NCI-H1436 treated with DMSO at 0.1 percent for 48 hours (cell line): Measurements from ENCODE around the gene MKLN1.

Source experiments
- DNase-seq: peaks from one replicate; lab custom pipeline; 2025; lab: John Stamatoyannopoulos, UW

MKLN1 gene

DNA sequence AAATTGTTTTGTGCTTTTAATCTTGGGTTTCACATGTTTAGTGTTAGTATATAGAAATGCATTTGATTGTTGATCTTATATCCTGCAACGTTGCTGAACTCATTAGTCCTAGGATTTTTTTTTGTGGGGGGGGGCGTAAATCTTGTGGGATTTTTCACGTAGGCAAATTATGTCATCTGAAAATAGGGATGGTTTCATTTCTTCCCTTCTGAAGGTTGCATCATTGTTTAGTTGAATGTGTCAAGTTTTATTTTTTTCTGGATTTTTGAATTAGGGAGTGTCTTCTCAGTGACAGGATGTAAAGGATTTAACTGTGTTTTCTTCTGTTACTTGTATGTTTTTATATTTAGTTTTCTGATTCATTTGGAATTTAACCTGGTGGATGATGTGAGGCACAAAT lies 26.7 kb downstream of the MKLN1 start:
- no peak for DNase-seq

DNA sequence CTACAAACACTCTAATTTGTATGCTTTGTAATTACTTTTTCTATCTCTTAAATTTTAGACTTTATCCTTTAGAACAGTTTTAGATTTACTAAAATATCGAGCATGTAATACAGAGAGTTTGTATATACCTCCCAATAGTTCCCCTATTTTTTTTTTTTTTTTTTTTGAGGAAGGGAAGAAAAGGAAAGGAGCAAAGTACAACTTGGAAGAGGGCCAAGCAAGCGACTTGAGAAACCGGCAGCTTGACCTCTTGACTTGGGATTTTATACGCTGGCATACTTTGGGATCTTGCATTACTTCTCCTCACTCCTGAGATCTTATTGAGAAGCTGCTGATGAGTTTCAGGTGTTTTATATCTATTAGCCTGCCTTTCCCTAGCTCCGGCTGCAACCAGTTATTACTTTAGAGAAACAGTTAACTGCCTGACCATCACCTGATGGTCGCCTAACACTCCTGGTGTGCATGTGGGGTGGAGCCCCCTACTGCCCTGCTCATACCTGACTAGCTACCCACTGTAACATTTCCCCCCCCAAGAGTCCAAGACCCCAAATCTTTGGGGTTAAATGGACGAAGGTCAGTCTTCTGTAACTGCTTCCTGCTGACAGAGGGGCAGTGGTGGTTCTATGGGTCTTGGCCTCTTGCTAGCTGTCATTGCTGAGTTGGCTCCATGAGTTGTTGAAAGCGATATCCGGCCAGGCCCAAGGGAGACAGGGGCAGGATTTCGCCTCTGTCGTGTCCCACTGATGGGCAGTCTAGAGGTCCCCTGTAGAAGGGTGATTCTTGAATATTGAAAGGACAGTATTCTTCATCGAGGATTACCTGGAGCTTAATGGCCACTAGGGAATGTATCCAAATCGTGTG lies 28.5 kb downstream of the MKLN1 start:
- no peak for DNase-seq

- no peak for DNase-seq
Measured at GRCh38 chr7:131357282-131357880, 29.7 kb downstream of the MKLN1 start.

GRCh38 chr7:131358636-131359035 lies 31.0 kb downstream of the MKLN1 start:
- DNase-seq, result no peak

- DNase-seq, result no peak
Measured at GRCh38 chr7:131359136-131359776, 31.6 kb downstream of the MKLN1 start.

DNA sequence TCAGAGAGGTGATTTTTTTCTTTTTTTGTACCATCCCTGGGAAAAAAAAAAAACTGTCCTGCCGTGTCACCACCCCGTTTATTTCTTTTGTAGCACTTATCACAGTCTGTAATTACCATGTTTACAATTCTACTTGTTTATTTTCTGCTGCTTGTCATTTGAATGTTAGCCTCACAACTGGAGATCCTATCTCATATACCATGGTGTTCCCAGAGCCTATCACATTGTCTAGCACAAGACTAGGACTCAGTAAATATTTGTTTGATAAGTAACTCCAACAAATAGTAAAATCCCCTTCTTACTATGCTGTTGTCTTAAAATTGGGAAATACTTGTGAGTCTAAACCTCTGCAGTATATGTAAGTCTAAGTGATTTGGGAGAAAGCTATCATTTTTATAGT lies 36.0 kb downstream of the MKLN1 start:
- DNase-seq, result no peak

GRCh38 chr7:131364767-131365344 lies 37.2 kb downstream of the MKLN1 start:
- DNase-seq, result no peak

DNA sequence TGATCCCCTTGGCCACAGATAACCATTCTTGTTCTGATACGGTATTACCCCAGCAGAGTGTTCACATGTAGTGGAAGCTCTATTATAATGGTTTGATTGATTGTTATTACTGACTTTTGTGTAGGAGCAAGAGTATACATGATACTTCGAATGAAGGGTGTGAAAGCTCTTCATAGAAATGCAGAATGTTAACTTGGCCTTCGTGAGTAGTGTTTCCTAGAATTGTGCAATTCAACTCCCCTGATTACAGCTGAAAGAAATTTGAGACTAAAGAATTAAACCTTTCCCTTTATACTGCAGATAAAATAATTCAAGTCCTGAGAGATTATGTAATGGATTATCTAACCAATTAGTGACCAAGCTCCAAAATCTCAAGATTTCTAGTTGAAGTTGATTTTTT lies 38.2 kb downstream of the MKLN1 start:
- no peak for DNase-seq

DNA sequence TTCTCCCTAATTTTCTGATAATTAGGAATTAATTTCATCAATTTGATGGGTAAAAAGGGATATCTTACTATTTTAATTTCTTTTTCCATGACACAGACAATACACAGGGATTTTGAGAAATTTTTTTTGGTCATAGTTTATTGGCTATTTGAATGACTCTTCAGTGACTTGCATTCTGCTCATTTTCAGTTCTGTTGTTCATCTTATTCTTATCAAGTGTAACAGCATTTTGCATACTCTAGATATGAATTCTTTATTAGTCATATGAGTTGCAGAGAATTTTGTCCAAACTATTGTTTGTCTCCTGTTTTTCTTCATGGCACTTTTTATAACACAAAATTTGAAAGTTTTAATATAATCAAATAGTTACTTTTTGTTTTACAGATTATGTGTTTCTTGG lies 41.7 kb downstream of the MKLN1 start:
- DNase-seq, result no peak

GRCh38 chr7:131370523-131370968 lies 42.9 kb downstream of the MKLN1 start:
- DNase-seq, result no peak

- no peak for DNase-seq
Measured at GRCh38 chr7:131371411-131371810, 43.7 kb downstream of the MKLN1 start.

DNA sequence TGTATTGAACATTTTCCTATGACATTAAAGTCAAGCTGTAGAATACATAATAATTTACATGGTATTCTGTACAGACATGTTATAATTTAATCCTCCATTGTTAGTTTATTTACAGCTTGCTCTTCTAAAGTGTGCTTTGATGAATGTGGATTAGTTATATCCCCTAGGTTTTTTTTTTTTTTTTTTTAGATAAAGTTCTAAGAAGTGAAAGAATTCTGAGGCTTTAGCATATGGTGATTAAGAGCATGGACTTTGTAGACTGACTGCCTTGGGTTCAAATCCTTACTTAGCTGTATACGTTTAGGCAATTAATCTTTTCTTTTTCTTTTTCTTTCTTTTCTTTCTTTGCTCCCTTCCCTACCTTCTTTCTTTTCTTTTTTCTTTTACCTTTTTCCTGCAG lies 44.9 kb downstream of the MKLN1 start:
- DNase-seq, result no peak

GRCh38 chr7:131374821-131375220 lies 47.1 kb downstream of the MKLN1 start:
- DNase-seq, result no peak

- DNase-seq, result no peak
Measured at GRCh38 chr7:131381069-131381838, 53.6 kb downstream of the MKLN1 start.

- no peak for DNase-seq
Measured at GRCh38 chr7:131383417-131384285, 56.0 kb downstream of the MKLN1 start.

DNA sequence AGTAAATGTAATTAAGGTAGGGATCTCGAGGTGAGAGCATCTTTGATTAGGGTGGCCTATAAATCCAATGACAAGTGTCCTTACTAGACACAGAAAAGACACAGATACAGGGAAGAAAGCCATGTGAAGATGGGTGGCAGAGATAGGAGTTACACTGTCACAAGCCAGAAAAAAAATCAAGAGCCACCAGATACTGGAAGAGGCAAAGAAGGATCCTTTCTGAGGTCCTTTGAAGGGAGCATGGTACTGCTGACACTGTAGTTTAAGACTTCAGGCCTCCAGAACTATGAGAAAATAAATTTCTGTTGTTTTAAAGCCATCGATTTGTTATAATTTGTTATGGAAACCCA lies 56.6 kb downstream of the MKLN1 start:
- no peak for DNase-seq

- DNase-seq, result no peak
Measured at GRCh38 chr7:131385039-131385605, 57.4 kb downstream of the MKLN1 start.

GRCh38 chr7:131388126-131388525 lies 60.5 kb downstream of the MKLN1 start:
- no peak for DNase-seq

DNA sequence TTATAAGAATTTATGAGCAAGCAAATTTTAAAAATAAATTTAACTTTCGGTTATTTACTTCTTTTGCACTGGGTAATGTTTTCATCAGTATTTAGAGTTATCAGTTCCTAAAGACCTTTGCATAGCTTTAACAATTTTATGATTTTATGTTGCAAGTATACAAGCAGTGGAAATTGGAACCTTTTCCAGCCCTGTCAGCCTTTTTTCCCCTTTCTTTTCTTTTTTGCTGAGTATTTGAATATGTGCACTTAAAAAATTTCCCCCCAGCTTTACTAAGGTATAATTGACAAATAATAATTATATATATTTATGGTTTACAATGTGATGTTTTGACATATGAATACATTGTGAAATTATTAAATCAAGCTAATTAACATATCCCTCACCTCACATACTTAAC lies 62.6 kb downstream of the MKLN1 start:
- no peak for DNase-seq

DNA sequence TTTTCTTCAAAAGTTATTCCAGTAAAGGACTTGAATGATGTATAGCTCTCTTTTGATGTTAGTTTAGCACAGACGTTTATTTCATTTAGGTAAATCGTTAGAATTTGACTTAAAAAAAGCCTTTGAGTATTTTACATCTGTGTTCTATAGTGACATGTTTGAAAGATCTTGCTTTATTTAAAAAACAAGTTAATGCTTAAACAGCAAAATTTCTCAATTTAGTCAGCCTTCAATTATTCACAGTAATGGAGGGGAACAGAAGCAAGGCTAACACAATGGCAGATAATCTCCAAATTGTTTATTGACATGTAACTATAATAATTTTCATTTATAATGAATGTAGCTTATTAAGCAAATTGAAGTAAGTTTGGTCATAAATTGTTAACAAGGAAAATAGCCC lies 63.5 kb downstream of the MKLN1 start:
- no peak for DNase-seq

- no peak for DNase-seq
Measured at GRCh38 chr7:131400681-131401176, 73.1 kb downstream of the MKLN1 start.
